Measurements from ENCODE around the gene CDK9.

Gene CDK9

GRCh38 chr9:127762111-127762676, 23.6 kb upstream of the CDK9 start:
- DNase-seq: no peak

GRCh38 chr9:127763918-127764384, 21.9 kb upstream of the CDK9 start:
- DNase-seq: no peak

- DNase-seq: no peak
Observed at GRCh38 chr9:127765418-127765817, 20.4 kb upstream of the CDK9 start.

GRCh38 chr9:127767410-127767809, 18.4 kb upstream of the CDK9 start:
- DNase-seq: no peak

- DNase-seq: no peak
Observed at GRCh38 chr9:127767909-127768331, 17.9 kb upstream of the CDK9 start.

GRCh38 chr9:127768698-127769097, 17.1 kb upstream of the CDK9 start:
- no peak for DNase-seq

GRCh38 chr9:127769101-127769500, 16.7 kb upstream of the CDK9 start:
- no peak for DNase-seq

GRCh38 chr9:127769929-127770582, 15.8 kb upstream of the CDK9 start:
- DNase-seq: no peak

- no peak for DNase-seq
Observed at GRCh38 chr9:127770583-127770904, 15.3 kb upstream of the CDK9 start.

GRCh38 chr9:127770905-127771569, 14.8 kb upstream of the CDK9 start:
- peak; percentile 80 to 87 for DNase-seq

GRCh38 chr9:127771570-127772189, 14.2 kb upstream of the CDK9 start:
- DNase-seq: no peak

- DNase-seq: no peak
Observed at GRCh38 chr9:127772603-127773002, 13.2 kb upstream of the CDK9 start.

GRCh38 chr9:127773272-127773671, 12.6 kb upstream of the CDK9 start:
- no peak for DNase-seq

GRCh38 chr9:127773981-127774380, 11.9 kb upstream of the CDK9 start:
- DNase-seq: no peak

- DNase-seq: no peak
Observed at GRCh38 chr9:127776195-127776923, 9.5 kb upstream of the CDK9 start.

- no peak for DNase-seq
Observed at GRCh38 chr9:127776924-127777289, 8.9 kb upstream of the CDK9 start.

- no peak for DNase-seq
Observed at GRCh38 chr9:127777368-127777980, 8.4 kb upstream of the CDK9 start.

- no peak for DNase-seq
Observed at GRCh38 chr9:127778280-127779135, 7.3 kb upstream of the CDK9 start, which contains the start of gene SH2D3C. Gene SH2D3C, minus strand, starts transcription at chr9:127778666. Its CDS starts 39 bp downstream, at chr9:127778627.

GRCh38 chr9:127779136-127779981, 6.5 kb upstream of the CDK9 start:
- no peak for DNase-seq

- DNase-seq: peak; percentile 39 to 52
Observed at GRCh38 chr9:127780126-127780885, 5.5 kb upstream of the CDK9 start.
